H1 (cell line): ENCODE measurements around the gene FOXK1. TPM values are rescaled to one million over a fixed set of nuclear protein-coding genes. Genes with fewer than 3 reads are reported as not detected.

ENCODE experiments used
- RNF2 ChIP-seq: fragments of 200-900, 300-1000 bp; sonication (generic); IDR thresholded peaks from 2 replicates; pipeline ENCODE4 v1.7.1; 2016; ENCODE audit warnings: borderline replicate concordance, low read depth, mild to moderate bottlenecking, antibody characterized with exemption, low read length; ENCODE audit not compliant: poor library complexity, severe bottlenecking; ENCODE audit errors: missing control alignments
- polyA plus RNA-seq, 7 experiments: library from polyadenylated mRNA; depleted of rRNA in 3 of 7; stranded (reverse) in 5 of 7; unstranded in 2 of 7; fragments of >200 nt in 5 of 7; fragments of 200-250 nt in 2 of 7; gene quantifications; 1 replicate in 5 of 7; 2 replicates in 1 of 7; 4 replicates in 1 of 7; pipeline versions ENCODE4 v1.2.1 to v1.2.3, GENCODE V29; 2011 to 2013; ENCODE audit warnings: missing spikeins in 2 of 7, mixed read lengths in 2 of 7
- total RNA-seq: library from RNA; stranded (reverse); fragmentation: NEBNext Ultra II Directional; extraction: Animal tissue kit (Norgen Biotek cat#: 25700); gene quantifications from 2 replicates; pipeline ENCODE4 v1.2.1, GENCODE V29; 2021

FOXK1 gene
- total and polyA plus RNA-seq, 2 of the 8 experiments (the other 6 are each of a cell fraction or from before 2014, with no cell fraction given) = 2.0 to 8.5 TPM

- no peak for TF ChIP-seq RNF2
These were observed 60.0 kb downstream of the FOXK1 start (continued) for GRCh38 chr7:4742051-4742573.
